GM19099 (cell line): Measurements from ENCODE around the gene AMPD1.

Experiments used
- POLR2A ChIP-seq: IDR thresholded peaks from 3 replicates; pipeline ENCODE4 v1.6.1; 2011; ENCODE audit warnings: low read depth; ENCODE audit not compliant: insufficient read length; ENCODE audit errors: extremely low read depth

AMPD1 gene

GRCh38 chr1:114695430-114696058 is at the start of gene AMPD1:
Gene AMPD1, minus strand, starts transcription at chr1:114695546. Its CDS starts 75 bp downstream, at chr1:114695471.
- TF ChIP-seq POLR2A = no peak

GRCh38 chr1:114741963-114742746 is 46.8 kb upstream of the AMPD1 start:
- TF ChIP-seq POLR2A = no peak

GRCh38 chr1:114740331-114740730 is 45.0 kb upstream of the AMPD1 start:
- no peak for TF ChIP-seq POLR2A

- TF ChIP-seq POLR2A = no peak
Observed at GRCh38 chr1:114737314-114737849, 42.0 kb upstream of the AMPD1 start.

- TF ChIP-seq POLR2A = no peak
Observed at GRCh38 chr1:114735479-114735878, 40.1 kb upstream of the AMPD1 start.

GRCh38 chr1:114729782-114730181 is 34.4 kb upstream of the AMPD1 start:
- no peak for TF ChIP-seq POLR2A

GRCh38 chr1:114728553-114728952 is 33.2 kb upstream of the AMPD1 start:
- TF ChIP-seq POLR2A = no peak

- TF ChIP-seq POLR2A = no peak
Observed at GRCh38 chr1:114725230-114725629, 29.9 kb upstream of the AMPD1 start.

- no peak for TF ChIP-seq POLR2A
Observed at GRCh38 chr1:114723915-114724314, 28.6 kb upstream of the AMPD1 start.

- no peak for TF ChIP-seq POLR2A
Observed at GRCh38 chr1:114723457-114723856, 28.1 kb upstream of the AMPD1 start.

GRCh38 chr1:114720492-114720891 is 25.1 kb upstream of the AMPD1 start:
- no peak for TF ChIP-seq POLR2A

- no peak for TF ChIP-seq POLR2A
Observed at GRCh38 chr1:114719424-114719787, 24.1 kb upstream of the AMPD1 start.

- no peak for TF ChIP-seq POLR2A
Observed at GRCh38 chr1:114718661-114719423, 23.5 kb upstream of the AMPD1 start.

GRCh38 chr1:114716304-114717170 is 21.2 kb upstream of the AMPD1 start, which contains the start of gene NRAS:
Gene NRAS, minus strand, starts transcription at chr1:114716771. Its CDS starts 611 bp downstream, at chr1:114716160.
- TF ChIP-seq POLR2A = peak; percentile 69

- TF ChIP-seq POLR2A = no peak
Observed at GRCh38 chr1:114715952-114716303, 20.6 kb upstream of the AMPD1 start.

- TF ChIP-seq POLR2A = no peak
Observed at GRCh38 chr1:114712977-114713376, 17.6 kb upstream of the AMPD1 start.
